C4-2B (cell line): ENCODE measurements around the gene TMEM92.

Source experiments
- H3K27ac ChIP-seq: fragments of 450-650 bp; 2 replicates; pipeline ENCODE4 v1.5.1; 2017
- ZFX ChIP-seq: fragments of 450-650 bp; IDR thresholded peaks from 2 replicates; pipeline ENCODE4 v1.6.1; 2017
- TF ChIP-seq, protein P1 (sequence below): fragments of 450-650 bp; conservative IDR thresholded peaks from 2 replicates; pipeline ENCODE4 v1.5.1; 2017; ENCODE audit warnings: mild to moderate bottlenecking

TMEM92 gene

DNA sequence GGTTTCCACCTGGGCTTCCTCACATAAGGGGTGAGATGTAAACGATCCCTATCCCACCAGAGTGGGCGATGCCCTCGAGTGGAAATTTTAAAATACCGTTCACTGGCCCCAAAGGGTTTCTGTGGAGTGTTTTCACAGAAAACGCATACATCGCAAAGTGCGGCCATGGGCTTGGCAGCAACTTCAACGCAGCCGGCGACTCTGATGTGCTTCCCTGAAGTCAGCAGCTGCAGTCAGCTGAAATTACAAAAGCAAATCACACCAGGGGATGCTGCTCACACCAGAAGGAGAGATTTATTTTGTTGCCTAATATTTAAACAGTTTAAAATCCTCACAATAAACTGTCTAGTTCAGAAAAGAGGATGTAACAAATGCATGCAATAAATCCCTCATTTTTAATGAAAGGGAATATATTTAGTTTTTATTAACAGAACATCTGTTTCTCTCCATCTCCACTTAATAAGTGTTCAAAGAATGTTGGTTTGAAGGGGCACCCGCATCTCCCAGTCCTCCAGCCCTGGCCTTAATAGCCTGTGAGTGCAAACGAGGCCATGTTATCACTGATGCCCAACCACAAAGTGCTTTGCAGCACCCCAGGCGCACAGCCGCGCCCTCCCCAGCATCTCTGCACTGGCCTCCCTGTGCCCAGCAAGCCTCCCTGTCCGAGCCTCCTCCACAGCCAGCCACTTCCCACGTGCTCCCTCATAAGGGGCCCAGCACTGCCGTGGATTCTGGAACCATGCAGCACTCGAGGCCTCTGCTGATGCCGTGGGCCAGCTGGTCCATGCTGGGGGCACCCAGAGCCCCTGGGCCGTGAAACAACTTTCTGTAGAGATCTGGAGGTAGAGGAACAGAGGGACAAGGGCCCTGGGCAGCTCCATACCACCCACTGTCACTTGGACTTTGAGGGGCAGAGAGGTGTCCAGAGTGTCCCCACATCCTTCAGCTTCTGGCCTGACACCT, 54.4 kb downstream of the TMEM92 start:
- no peak overlapping the region for H3K27ac ChIP-seq
- TF ChIP-seq ZFX = no peak
- TF ChIP-seq, protein P1, sequence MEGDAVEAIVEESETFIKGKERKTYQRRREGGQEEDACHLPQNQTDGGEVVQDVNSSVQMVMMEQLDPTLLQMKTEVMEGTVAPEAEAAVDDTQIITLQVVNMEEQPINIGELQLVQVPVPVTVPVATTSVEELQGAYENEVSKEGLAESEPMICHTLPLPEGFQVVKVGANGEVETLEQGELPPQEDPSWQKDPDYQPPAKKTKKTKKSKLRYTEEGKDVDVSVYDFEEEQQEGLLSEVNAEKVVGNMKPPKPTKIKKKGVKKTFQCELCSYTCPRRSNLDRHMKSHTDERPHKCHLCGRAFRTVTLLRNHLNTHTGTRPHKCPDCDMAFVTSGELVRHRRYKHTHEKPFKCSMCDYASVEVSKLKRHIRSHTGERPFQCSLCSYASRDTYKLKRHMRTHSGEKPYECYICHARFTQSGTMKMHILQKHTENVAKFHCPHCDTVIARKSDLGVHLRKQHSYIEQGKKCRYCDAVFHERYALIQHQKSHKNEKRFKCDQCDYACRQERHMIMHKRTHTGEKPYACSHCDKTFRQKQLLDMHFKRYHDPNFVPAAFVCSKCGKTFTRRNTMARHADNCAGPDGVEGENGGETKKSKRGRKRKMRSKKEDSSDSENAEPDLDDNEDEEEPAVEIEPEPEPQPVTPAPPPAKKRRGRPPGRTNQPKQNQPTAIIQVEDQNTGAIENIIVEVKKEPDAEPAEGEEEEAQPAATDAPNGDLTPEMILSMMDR = no peak

DNA sequence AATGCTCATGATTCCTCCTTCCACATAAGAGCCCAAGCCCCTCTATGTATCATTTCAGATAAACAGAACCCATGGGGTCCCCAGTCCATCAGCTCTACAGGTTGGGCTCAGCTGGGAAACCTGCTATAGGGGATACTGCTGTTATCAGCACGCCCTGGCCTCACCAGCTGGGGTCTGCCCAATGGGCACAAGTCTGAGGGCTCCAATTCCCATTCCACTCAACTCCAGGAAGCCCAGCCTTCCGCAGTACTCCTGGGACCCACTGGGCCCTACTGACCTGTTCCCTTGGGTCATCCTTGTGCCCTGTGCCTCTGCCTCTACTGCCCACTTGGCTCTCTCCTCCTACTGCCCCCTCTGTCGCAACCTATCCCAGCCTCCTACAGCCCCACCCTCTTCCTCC, 55.5 kb downstream of the TMEM92 start:
- TF ChIP-seq, protein P1 = no peak
- TF ChIP-seq ZFX = no peak
- H3K27ac ChIP-seq = no peak overlapping the region

DNA sequence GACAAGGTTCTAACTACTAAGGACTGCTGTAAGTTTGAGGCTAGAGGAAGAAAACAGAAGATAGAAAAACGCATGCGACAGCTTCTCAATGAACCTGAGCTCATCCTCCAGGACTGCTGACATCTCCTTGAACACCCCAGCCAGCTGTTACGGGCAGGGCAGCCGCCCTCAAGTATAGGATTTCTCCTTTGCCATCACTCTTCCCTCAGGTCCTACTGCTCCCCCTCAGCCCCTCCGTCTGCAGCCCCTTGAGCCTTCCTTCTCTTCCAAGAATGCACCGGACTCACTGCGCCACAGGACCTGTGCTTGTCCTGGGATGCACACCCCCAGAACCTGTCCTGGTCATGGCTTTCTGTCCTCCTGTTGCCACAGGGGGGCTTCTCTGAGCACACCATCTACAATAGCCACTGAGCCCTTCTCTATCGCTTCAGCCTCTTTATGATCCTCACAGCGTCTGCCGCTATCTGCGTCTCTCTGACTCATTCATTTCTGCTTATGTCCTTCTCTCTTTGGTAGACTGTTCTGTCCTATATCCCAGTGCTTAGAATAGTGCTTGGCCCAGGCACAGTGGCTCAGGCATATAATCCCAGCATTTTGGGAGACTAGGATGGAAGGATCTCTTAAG, 56.0 kb downstream of the TMEM92 start:
- TF ChIP-seq ZFX = no peak
- TF ChIP-seq, protein P1 = no peak
- H3K27ac ChIP-seq = no peak overlapping the region
